ENCODE results near the gene FCHSD1. TPM values are rescaled to one million over a fixed set of nuclear protein-coding genes. Genes with fewer than 3 reads are reported as not detected.

FCHSD1 gene
- total and polyA plus RNA-seq, 10 of the 15 experiments (the other 5 are each of a cell fraction or from before 2014, with no cell fraction given): 0.97 to 22.8 (median 10.7) TPM

- TF ChIP-seq CUX1 (IDR thresholded peaks at IDR 0.05; ENCODE audit: insufficient replicate concordance, low read depth, low read length) (no peak), CHD1 (IDR thresholded peaks at IDR 0.05; ENCODE audit: low read depth, low read length) (no peak), SMAD5 (IDR thresholded peaks at IDR 0.05; ENCODE audit: low read depth) (no peak), POU2F2 (IDR thresholded peaks at IDR 0.05; ENCODE audit: borderline replicate concordance, low read depth, low read length) (no peak), HDGF (IDR thresholded peaks at IDR 0.05) (peak; percentile 75)
These were observed 33.0 kb downstream of the FCHSD1 start (continued) for GRCh38 chr5:141618030-141618803.

GRCh38 chr5:141617682-141618029 lies 33.6 kb downstream of the FCHSD1 start:
- in situ Hi-C loops (cut with MboI): loop anchor here (25.0 kb wide), 2 partner anchors 1205 to 1580 kb away; partner anchors contain the start of genes ANKHD1 and NRG2
- peak overlapping the region; percentile 87 for H3K9ac ChIP-seq (ENCODE audit: control insufficient read depth, insufficient read depth, low read length)
- H3K4me2 ChIP-seq (ENCODE audit: control insufficient read depth, insufficient read depth): peak overlapping the region; percentile 91
- no peaks in the 10 kb centered on the region for H4K20me1 ChIP-seq (ENCODE audit: control insufficient read depth, insufficient read depth)
- ChIA-PET RAD21 (ENCODE audit: unreplicated experiment) (interaction anchor here (0.6 to 9.9 kb wide), 10 partner anchors 10 to 1123 kb away, joined by 3 to 299 read pairs (median 12); partner anchors contain the start of genes HDAC3, PCDHGA10 and RELL2), CTCF (interaction anchor here (0.7 to 15.5 kb wide), 15 partner anchors 8 to 352 kb away, joined by 3 to 517 read pairs (median 5); partner anchors contain the start of genes FCHSD1, HDAC3, PCDHGA10 and RELL2), POLR2A (interaction anchor here (1.0 to 13.9 kb wide), 11 partner anchors 10 to 351 kb away, joined by 4 to 215 read pairs (median 11); partner anchors contain the start of genes FCHSD1, HDAC3, RELL2 and RNF14), SMC1A (ENCODE audit: uncharacterized antibody, unreplicated experiment) (interaction anchor here (1.2 to 14.0 kb wide), 9 partner anchors 12 to 306 kb away, joined by 3 to 245 read pairs (median 6); partner anchors contain the start of genes DELE1, FCHSD1, HDAC3 and RELL2)
- H3K79me2 ChIP-seq (ENCODE audit: control insufficient read depth, insufficient read depth, low read length): peaks cover 55% of the 10 kb centered on the region
- H2AFZ ChIP-seq (ENCODE audit: control insufficient read depth, low read depth, low read length): no peak overlapping the region; the same call in 1 of the 2 replicates
- peaks cover 5% of the 10 kb centered on the region for H3K4me1 ChIP-seq (ENCODE audit: control insufficient read depth, insufficient read depth, low read length)
- H3K9me3 ChIP-seq (replicated peaks; ENCODE audit: control insufficient read depth, insufficient read depth, low read length): no peaks in the 10 kb centered on the region
- 0% methylated on average over 9 of the region's 9 CpGs for WGBS (ENCODE audit: insufficient coverage, insufficient replicate concordance, low lambda C conversion rate, missing lambda C conversion rate)
- peak overlapping the region; percentile 89 for H3K4me3 ChIP-seq
- H3K36me3 ChIP-seq (ENCODE audit: control insufficient read depth in 2 of 2, insufficient read depth in 2 of 2, low read length in 1 of 2): peaks cover 5 to 18% of the 10 kb centered on the region in 2 experiments
- TSS peak; percentile 45 for BruUV-seq (replicated peaks)
- ATAC-seq (no peak), DNase-seq (ENCODE audit: low read depth, low spot score) (no peak), FAIRE-seq (no peak)
- peak overlapping the region; percentile 84 for H3K27ac ChIP-seq (ENCODE audit: control insufficient read depth, insufficient read depth)
- no peaks in the 10 kb centered on the region for H3K27me3 ChIP-seq (replicated peaks in 1 of 2; ENCODE audit: control insufficient read depth in 2 of 2, insufficient read depth in 2 of 2, low read length in 1 of 2)
- intact Hi-C loops (cut with micrococcal nuclease; ENCODE audit: unreplicated experiment): loop anchor here (2.0 to 10.0 kb wide), 2 partner anchors 17 to 903 kb away; no protein-coding TSS in a partner anchor
- TF ChIP-seq, protein P1, sequence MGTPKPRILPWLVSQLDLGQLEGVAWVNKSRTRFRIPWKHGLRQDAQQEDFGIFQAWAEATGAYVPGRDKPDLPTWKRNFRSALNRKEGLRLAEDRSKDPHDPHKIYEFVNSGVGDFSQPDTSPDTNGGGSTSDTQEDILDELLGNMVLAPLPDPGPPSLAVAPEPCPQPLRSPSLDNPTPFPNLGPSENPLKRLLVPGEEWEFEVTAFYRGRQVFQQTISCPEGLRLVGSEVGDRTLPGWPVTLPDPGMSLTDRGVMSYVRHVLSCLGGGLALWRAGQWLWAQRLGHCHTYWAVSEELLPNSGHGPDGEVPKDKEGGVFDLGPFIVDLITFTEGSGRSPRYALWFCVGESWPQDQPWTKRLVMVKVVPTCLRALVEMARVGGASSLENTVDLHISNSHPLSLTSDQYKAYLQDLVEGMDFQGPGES (IDR thresholded peaks at IDR 0.05): no peak
- TF ChIP-seq EP300 (IDR thresholded peaks at IDR 0.05; ENCODE audit: borderline replicate concordance in 1 of 2, control insufficient read depth in 1 of 2, low read depth in 2 of 2, low read length in 2 of 2) (no peak), HSF1 (IDR thresholded peaks at IDR 0.05; ENCODE audit: low read depth, low read length) (no peak), JUND (IDR thresholded peaks at IDR 0.05; ENCODE audit: low read depth, low read length) (no peak)
